Large intestine (tissue), 3 donors: ENCODE measurements around the gene MFAP3. TPM values are rescaled to one million over a fixed set of nuclear protein-coding genes. Genes with fewer than 3 reads are reported as not detected.
"Not testable (repeated sequence)": the region's sequence is repeated elsewhere in the genome, so short reads cannot be mapped to it uniquely, and the experiment has no call there.

ENCODE experiments used
- DNase-seq, 2 donors: peaks; one replicate each; pipeline versions ENCODE4 v3.0.0 to v3.0.0-alpha.2; 2013
- H3K27ac ChIP-seq: one replicate; pipeline ENCODE4 v1.5.1; 2013; ENCODE audit warnings: low read length
- H3K27me3 ChIP-seq: 2 replicates; pipeline ENCODE4 v1.6.1; 2013; ENCODE audit warnings: low read length; ENCODE audit not compliant: control insufficient read depth, insufficient read depth
- H3K36me3 ChIP-seq: 2 replicates; pipeline ENCODE4 v1.6.1; 2013; ENCODE audit warnings: low read length; ENCODE audit not compliant: control insufficient read depth, insufficient read depth
- H3K4me1 ChIP-seq: one replicate; pipeline ENCODE4 v1.6.1; 2013; ENCODE audit warnings: low read length; ENCODE audit not compliant: control insufficient read depth, insufficient read depth
- H3K4me3 ChIP-seq: one replicate; pipeline ENCODE4 v1.5.1; 2013; ENCODE audit warnings: low read length
- H3K9me3 ChIP-seq: one replicate; pipeline ENCODE4 v1.6.1; 2013; ENCODE audit warnings: mild to moderate bottlenecking, low read depth, low read length, moderate library complexity; ENCODE audit not compliant: control insufficient read depth
- WGBS: methylation state at CpG from one replicate; pipeline ENCODE4 v1.1.5; 2013; ENCODE audit warnings: low lambda C conversion rate; ENCODE audit not compliant: insufficient coverage; 5-methylcytosine and 5-hydroxymethylcytosine counted together
- polyA plus RNA-seq: library from polyadenylated mRNA; unstranded; fragments of 120-200 nt; gene quantifications from one replicate; pipeline ENCODE4 v1.2.1, GENCODE V29; 2013

The MFAP3 gene
- polyA plus RNA-seq, 1 donor = 25.4 TPM

- H3K27ac ChIP-seq, H3K27me3 ChIP-seq, H3K4me1 ChIP-seq, H3K9me3 ChIP-seq, H3K36me3 ChIP-seq, H3K4me3 ChIP-seq: not testable (repeated sequence)
- WGBS = no CpG with 5 or more reads among the region's 5 CpGs
- DNase-seq = peak in 1 of 2 donors; percentile 41
These were observed 31.1 kb downstream of the MFAP3 start for GRCh38 chr5:154069854-154070253.

DNA sequence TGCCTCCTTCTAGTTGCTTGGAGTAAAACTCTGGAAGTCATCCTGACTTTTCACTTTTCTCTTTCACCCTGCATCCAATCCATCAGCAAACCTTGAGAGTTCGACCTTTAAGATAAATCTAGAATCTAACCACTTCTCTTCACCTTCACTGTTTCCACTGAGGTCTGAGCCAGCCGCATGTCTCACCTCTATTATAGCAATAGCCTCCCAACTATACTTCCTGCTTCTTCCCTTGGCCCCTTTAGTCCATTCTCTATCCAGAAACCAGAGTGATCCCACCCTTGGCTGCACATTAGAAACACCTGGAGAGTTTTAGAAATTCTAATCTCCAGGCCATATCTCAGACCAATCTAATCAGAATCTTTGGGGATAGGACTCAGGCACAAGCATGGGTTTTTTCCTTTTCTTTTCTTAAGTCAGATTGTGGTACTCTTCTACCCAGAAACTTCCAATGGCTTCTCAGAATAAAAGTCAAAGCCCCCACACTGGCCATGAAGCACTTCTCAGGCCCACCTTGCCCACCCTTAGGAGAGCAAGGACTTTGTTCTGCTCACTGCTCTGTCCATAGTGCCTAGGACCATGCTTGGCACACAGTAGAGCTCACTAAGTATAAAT lies 33.1 kb downstream of the MFAP3 start:
- no peaks in the 10 kb centered on the region for H3K36me3 ChIP-seq
- peaks cover 5% of the 10 kb centered on the region for H3K4me1 ChIP-seq
- no peaks in the 10 kb centered on the region for H3K9me3 ChIP-seq
- no peaks in the 10 kb centered on the region for H3K27me3 ChIP-seq
- H3K27ac ChIP-seq = no peak overlapping the region
- no peak overlapping the region for H3K4me3 ChIP-seq
- WGBS = 100% methylated on average over 1 of the region's 2 CpGs
- DNase-seq = no peak

DNA sequence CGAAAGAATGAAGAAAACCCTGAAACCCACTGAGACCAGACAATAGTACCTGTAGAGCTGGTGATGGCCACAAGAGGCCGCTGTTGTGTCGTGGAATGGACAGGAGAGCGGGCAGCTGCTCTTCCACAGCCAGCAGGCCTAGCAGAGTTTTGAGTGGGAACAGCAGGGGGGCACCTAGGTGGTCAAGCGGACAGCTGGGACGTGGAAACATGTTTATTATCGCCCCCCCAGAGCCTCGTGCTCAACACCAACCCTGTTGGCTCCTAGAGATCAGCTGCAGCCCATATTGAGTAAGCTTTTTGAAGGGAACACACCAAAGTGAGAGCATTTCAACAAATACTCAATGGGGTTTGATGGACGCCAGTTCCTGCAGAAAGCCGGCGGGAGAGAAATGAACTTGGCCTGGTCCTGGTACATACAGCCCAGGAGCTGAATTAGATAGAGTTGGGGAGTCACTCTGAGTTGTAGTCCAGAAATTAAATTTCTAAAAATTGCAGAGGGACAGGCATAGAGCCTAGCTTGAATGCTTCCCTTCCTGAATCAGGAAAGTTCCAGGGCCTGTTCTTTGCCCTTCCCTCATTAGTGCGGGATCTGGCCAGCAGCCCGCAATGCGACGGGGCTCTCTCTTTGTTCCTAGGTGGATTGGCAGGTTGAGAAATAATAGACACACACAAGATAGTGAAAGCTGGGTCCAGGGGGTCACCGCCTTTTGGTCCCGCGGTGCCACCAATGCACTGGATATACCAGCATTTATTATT lies 33.8 kb downstream of the MFAP3 start:
- 49% methylated on average over 3 of the region's 18 CpGs for WGBS
- Histone ChIP-seq H3K36me3 (no peaks in the 10 kb centered on the region), H3K27ac (no peak overlapping the region), H3K4me3 (no peak overlapping the region), H3K27me3 (no peaks in the 10 kb centered on the region), H3K4me1 (peaks cover 5% of the 10 kb centered on the region), H3K9me3 (no peaks in the 10 kb centered on the region)
- DNase-seq = peak; percentile 64 to 71

DNA sequence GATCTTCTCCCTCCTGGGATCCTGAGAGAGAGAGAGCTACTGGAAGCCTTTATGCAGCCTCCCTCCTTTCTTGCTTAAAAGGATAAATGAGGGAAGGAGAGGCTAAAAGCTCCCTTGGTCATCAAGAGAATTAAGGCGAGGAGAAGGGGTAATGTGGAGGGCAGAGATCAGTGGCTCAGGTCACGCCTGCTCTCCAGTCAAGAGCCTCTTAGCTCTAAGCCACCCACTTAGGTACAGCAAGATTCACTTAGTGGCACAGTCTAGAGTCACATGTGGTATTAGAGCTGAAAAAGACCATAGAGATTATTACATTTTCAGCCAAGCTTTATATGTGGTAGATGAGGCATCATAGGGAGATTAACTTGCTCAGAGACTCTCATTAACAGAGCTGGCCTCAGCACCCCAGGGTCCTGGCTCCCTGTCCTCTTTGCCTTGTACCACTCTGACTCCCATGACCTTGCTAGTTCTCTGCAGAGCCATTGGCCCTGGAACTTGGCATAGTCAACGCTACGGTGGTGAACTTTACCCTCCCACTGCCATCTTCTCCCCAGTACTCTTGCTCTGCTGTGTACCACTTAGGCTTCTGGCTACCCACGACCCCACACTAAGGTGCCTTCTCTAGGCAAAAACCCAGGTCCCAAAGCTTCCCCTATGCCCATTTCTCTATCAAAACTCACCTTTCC lies 37.6 kb downstream of the MFAP3 start:
- H3K4me1 ChIP-seq = peaks cover 11% of the 10 kb centered on the region
- H3K9me3 ChIP-seq = no peaks in the 10 kb centered on the region
- H3K27ac ChIP-seq = no peak overlapping the region
- no peak overlapping the region for H3K4me3 ChIP-seq
- H3K36me3 ChIP-seq = no peaks in the 10 kb centered on the region
- H3K27me3 ChIP-seq = no peaks in the 10 kb centered on the region
- WGBS = no CpG with 5 or more reads among the region's 5 CpGs
- DNase-seq = no peak

DNA sequence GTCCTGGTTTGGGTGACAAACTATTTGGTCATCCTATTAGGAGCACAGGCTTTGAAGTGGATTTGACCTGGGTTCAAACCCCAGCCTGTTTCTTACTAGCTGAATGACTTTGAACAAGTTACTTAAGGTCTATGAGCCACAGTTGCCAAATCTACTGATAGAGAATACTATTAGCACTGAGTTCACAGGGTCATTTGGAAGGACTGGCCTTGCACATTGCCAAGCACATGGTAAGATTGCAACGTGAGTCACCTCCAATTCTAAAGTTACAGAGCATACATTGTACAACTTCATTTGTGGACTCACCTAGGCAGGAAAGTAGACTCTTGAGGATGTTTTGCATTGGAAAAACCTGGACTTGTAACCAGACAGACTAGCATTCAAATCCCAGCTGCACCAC lies 38.9 kb downstream of the MFAP3 start:
- no peaks in the 10 kb centered on the region for H3K27me3 ChIP-seq
- DNase-seq = peak; percentile 62 to 77
- no CpG with 5 or more reads among the region's 1 CpG for WGBS
- peaks cover 7% of the 10 kb centered on the region for H3K4me1 ChIP-seq
- no peaks in the 10 kb centered on the region for H3K9me3 ChIP-seq
- no peaks in the 10 kb centered on the region for H3K36me3 ChIP-seq
- peak overlapping the region; percentile 2 for H3K27ac ChIP-seq
- H3K4me3 ChIP-seq = no peak overlapping the region

- Histone ChIP-seq H3K4me3 (no peak overlapping the region), H3K27me3 (no peaks in the 10 kb centered on the region), H3K36me3 (no peaks in the 10 kb centered on the region), H3K27ac (peak overlapping the region; percentile 2), H3K4me1 (peaks cover 5% of the 10 kb centered on the region), H3K9me3 (no peaks in the 10 kb centered on the region)
- no CpG with 5 or more reads among the region's 1 CpG for WGBS
- DNase-seq = no peak
These were observed 39.5 kb downstream of the MFAP3 start for GRCh38 chr5:154078272-154078671.

- Histone ChIP-seq H3K9me3 (no peaks in the 10 kb centered on the region), H3K4me1 (peaks cover 5% of the 10 kb centered on the region), H3K27ac (no peak overlapping the region), H3K27me3 (no peaks in the 10 kb centered on the region), H3K36me3 (no peaks in the 10 kb centered on the region), H3K4me3 (no peak overlapping the region)
- no CpG with 5 or more reads among the region's 2 CpGs for WGBS
- no peak for DNase-seq
These were observed 42.5 kb downstream of the MFAP3 start for GRCh38 chr5:154081246-154081645.

GRCh38 chr5:154084062-154084639 lies 45.4 kb downstream of the MFAP3 start:
- Histone ChIP-seq H3K27me3 (no peaks in the 10 kb centered on the region), H3K9me3 (no peaks in the 10 kb centered on the region), H3K27ac (no peak overlapping the region), H3K4me1 (no peaks in the 10 kb centered on the region), H3K4me3 (no peak overlapping the region), H3K36me3 (no peaks in the 10 kb centered on the region)
- WGBS = 80% methylated on average over 1 of the region's 5 CpGs
- DNase-seq = no peak

DNA sequence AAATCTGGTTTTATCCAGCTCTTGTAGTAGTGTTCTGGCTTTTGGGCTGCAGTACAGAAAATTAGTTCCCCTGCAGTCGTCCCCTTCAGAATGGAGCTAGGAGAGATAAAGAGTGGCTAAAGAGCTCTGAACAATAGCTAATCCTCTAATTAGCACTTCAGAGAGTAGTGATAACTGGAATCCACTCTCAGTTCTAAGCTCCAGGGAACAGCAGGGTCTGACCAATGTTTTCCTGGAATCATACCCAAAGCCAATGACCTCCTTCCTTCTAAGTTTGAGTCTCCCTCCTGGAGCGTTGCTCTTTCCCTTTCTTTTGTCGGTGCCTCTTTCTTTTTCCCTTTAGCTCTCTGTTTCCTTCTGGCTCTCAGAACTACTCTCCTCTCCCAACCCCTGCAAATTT lies 47.4 kb downstream of the MFAP3 start:
- Histone ChIP-seq H3K4me3 (no peak overlapping the region), H3K4me1 (no peaks in the 10 kb centered on the region), H3K27me3 (no peaks in the 10 kb centered on the region), H3K27ac (no peak overlapping the region), H3K9me3 (no peaks in the 10 kb centered on the region), H3K36me3 (no peaks in the 10 kb centered on the region)
- no peak for DNase-seq
- WGBS = 23% methylated on average over 2 of the region's 3 CpGs

DNA sequence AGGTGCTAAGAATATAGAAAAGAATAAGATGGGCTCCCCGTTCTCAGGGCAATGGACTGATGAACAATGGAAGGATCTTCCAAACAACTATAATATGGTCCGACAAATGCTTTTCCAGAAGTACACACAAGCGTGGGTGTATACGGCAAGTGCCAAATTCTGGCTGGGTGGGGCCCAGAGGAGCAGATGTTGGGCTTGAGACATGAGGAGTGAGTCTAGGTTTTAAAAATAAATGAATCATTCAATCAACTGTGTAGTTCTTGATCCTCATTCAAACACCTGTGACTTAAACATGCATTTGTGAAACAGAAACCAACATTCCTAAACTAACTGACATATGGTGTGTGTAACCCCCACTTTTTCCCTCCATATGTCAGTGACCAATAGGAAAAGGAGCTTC lies 47.9 kb downstream of the MFAP3 start:
- Histone ChIP-seq H3K4me1 (no peaks in the 10 kb centered on the region), H3K9me3 (no peaks in the 10 kb centered on the region), H3K27me3 (no peaks in the 10 kb centered on the region), H3K4me3 (no peak overlapping the region), H3K27ac (no peak overlapping the region), H3K36me3 (no peaks in the 10 kb centered on the region)
- no CpG with 5 or more reads among the region's 4 CpGs for WGBS
- DNase-seq = no peak
